PC-3 (cell line): ENCODE results near the gene SAA1. TPM values are rescaled to one million over a fixed set of nuclear protein-coding genes. Genes with fewer than 3 reads are reported as not detected.
A peak's percentile ranks its signal among the peaks of the same experiment; 100 is the strongest.
"Not testable (repeated sequence)": the region's sequence is repeated elsewhere in the genome, so short reads cannot be mapped to it uniquely, and the experiment has no call there.

Experiments
- ATAC-seq: fragments of 200-7000 bp; cut with Tn5 transposase; 2 replicates; pipeline ENCODE4 v1.9.1; 2020; ENCODE audit warnings: mild to moderate bottlenecking, moderate library complexity
- BruUV-seq: library from RNA; stranded (reverse); fragments of 400-500 nt; replicated peaks from 2 replicates; lab custom pipeline; 2021; lab: Mats Ljungman, UMichigan
- CTCF ChIA-PET: fragments of 300-600 bp; sonication (Branson Sonifier 250); formaldehyde crosslinking; loops from one replicate; lab custom pipeline; 2022; ENCODE audit warnings: antibody characterized with exemption; lab: Charles Lee
- POLR2A ChIA-PET: fragments of 300-600 bp; sonication (Branson Sonifier 250); formaldehyde crosslinking; loops from one replicate; lab custom pipeline; 2022; ENCODE audit warnings: antibody characterized with exemption; ENCODE audit not compliant: unreplicated experiment; lab: Charles Lee
- DNase-seq: peaks from one replicate; pipeline ENCODE4 v3.0.0-alpha.2; 2015
- H2AFZ ChIP-seq: fragments of 300-600 bp; sonication (generic); 2 replicates; pipeline ENCODE4 v1.6.0; 2016; ENCODE audit warnings: antibody characterized with exemption, low read length
- H3F3A ChIP-seq: fragments of 300-600 bp; sonication (generic); one replicate; pipeline ENCODE4 v1.6.0; 2017; ENCODE audit warnings: antibody characterized with exemption, low read length, control low read depth, mild to moderate bottlenecking; ENCODE audit not compliant: unreplicated experiment
- H3K27ac ChIP-seq: fragments of 300-600 bp; sonication (generic); 2 replicates; pipeline ENCODE4 v1.5.1; 2016; ENCODE audit warnings: mild to moderate bottlenecking, low read length
- H3K27me3 ChIP-seq: fragments of 300-600 bp; sonication (generic); 2 replicates; pipeline ENCODE4 v1.6.1; 2016; ENCODE audit warnings: low read length, mixed read lengths
- H3K36me3 ChIP-seq: fragments of 300-600 bp; sonication (generic); 2 replicates; pipeline ENCODE4 v1.6.1; 2016; ENCODE audit warnings: low read depth, mixed run types, low read length, mixed read lengths
- H3K4me1 ChIP-seq: fragments of 300-600 bp; sonication (generic); 2 replicates; pipeline ENCODE4 v1.5.1; 2016; ENCODE audit warnings: low read length; ENCODE audit not compliant: insufficient read depth
- H3K4me2 ChIP-seq: fragments of 300-600 bp; sonication (generic); 2 replicates; pipeline ENCODE4 v1.6.0; 2016; ENCODE audit warnings: low read length
- H3K4me3 ChIP-seq: fragments of 300-600 bp; sonication (generic); 2 replicates; pipeline ENCODE4 v1.5.1; 2016; ENCODE audit warnings: mild to moderate bottlenecking, low read length, mixed read lengths
- H3K79me2 ChIP-seq: fragments of 300-600 bp; sonication (generic); 2 replicates; pipeline ENCODE4 v1.6.1; 2017; ENCODE audit warnings: low read length, mixed read lengths
- H3K9ac ChIP-seq: fragments of 300-600 bp; sonication (generic); 2 replicates; pipeline ENCODE4 v1.6.0; 2016; ENCODE audit warnings: mild to moderate bottlenecking, low read length
- H3K9me2 ChIP-seq: fragments of 300-600 bp; sonication (generic); replicated peaks from 2 replicates; pipeline ENCODE4 v1.6.1; 2016; ENCODE audit warnings: mixed run types, low read length, mixed read lengths
- H3K9me3 ChIP-seq: fragments of 300-600 bp; sonication (generic); 2 replicates; pipeline ENCODE4 v1.6.1; 2016; ENCODE audit warnings: low read length, mixed read lengths
- H4K20me1 ChIP-seq: fragments of 300-600 bp; sonication (generic); 2 replicates; pipeline ENCODE4 v1.6.1; 2016; ENCODE audit warnings: low read length, mixed read lengths
- EZH2 ChIP-seq: fragments of 300-600 bp; sonication (generic); IDR thresholded peaks from one replicate; pipeline ENCODE4 v1.6.1; 2017; ENCODE audit warnings: antibody characterized with exemption, mild to moderate bottlenecking, low read length; ENCODE audit not compliant: unreplicated experiment
- EZH2phosphoT487 ChIP-seq: fragments of 300-600 bp; sonication (generic); IDR thresholded peaks from 2 replicates; pipeline ENCODE4 v1.6.1; 2018; ENCODE audit warnings: mild to moderate bottlenecking, antibody characterized with exemption, low read length, borderline replicate concordance
- intact Hi-C: fragments of 100-400 bp; cut with micrococcal nuclease; formaldehyde crosslinking; loops from 2 replicates; pipeline ENCODE4 v1.9.0; 2023
- total RNA-seq: library from RNA; depleted of rRNA; stranded (reverse); fragments of >200 nt; gene quantifications from 2 replicates; pipeline ENCODE4 v1.2.3, GENCODE V29; 2014
- TF ChIP-seq, protein P1 (sequence below): fragments of 300-600 bp; sonication (generic); conservative IDR thresholded peaks from 2 replicates; pipeline ENCODE4 v1.5.1; 2017; ENCODE audit warnings: antibody characterized with exemption, low read depth, mild to moderate bottlenecking, low read length

SAA1 gene
- total RNA-seq, 1 experiment from 2014 or later, result not detected

DNA sequence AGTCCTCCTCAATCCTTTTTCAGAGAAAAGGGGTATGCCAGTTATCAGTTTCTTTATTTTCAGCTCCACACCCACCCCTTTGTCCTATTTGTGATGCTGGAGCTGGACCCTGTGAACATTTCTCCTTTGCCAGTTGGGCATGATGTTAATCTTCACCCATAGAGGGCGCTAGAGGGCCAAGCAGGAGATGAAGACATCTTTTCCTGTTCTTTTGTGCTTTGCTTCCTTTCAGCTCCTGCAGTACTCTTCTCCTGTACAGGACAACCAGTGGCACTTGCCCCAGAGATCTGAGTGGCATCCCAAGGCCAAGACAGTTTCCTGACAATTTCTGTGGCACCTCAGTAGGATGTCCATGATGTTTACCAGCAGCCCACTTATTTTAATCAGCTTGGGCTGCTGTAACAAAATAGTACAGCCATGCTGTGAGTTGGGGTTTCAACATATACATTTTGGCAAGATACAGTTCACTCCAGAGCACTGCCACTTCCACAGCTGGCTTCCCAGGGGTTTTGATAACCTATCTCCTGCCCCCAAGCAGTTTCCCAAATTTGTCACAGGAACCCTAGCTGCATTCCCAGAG is 22.2 kb upstream of the SAA1 start:
- CTCF ChIA-PET, result interaction anchor here (0.6 to 1.4 kb wide), 6 partner anchors 26 to 249 kb away, joined by 3 to 6 read pairs (median 3); partner anchors contain the start of gene HPS5
- H2AFZ ChIP-seq, result no peak overlapping the region; the same call in 1 of the 2 replicates
- H3K4me3 ChIP-seq, result no peak overlapping the region
- H3K9ac ChIP-seq, result no peak overlapping the region
- H3K4me1 ChIP-seq, result no peaks in the 10 kb centered on the region
- ATAC-seq (peak; percentile 74), DNase-seq (peak; percentile 73)
- POLR2A ChIA-PET, result no interaction called here
- no peaks in the 10 kb centered on the region for H4K20me1 ChIP-seq
- H3K79me2 ChIP-seq, result no peaks in the 10 kb centered on the region
- H3K9me2 ChIP-seq, result no peaks in the 10 kb centered on the region
- H3F3A ChIP-seq, result no peaks in the 10 kb centered on the region
- TF ChIP-seq, protein P1, sequence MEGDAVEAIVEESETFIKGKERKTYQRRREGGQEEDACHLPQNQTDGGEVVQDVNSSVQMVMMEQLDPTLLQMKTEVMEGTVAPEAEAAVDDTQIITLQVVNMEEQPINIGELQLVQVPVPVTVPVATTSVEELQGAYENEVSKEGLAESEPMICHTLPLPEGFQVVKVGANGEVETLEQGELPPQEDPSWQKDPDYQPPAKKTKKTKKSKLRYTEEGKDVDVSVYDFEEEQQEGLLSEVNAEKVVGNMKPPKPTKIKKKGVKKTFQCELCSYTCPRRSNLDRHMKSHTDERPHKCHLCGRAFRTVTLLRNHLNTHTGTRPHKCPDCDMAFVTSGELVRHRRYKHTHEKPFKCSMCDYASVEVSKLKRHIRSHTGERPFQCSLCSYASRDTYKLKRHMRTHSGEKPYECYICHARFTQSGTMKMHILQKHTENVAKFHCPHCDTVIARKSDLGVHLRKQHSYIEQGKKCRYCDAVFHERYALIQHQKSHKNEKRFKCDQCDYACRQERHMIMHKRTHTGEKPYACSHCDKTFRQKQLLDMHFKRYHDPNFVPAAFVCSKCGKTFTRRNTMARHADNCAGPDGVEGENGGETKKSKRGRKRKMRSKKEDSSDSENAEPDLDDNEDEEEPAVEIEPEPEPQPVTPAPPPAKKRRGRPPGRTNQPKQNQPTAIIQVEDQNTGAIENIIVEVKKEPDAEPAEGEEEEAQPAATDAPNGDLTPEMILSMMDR, result peak; percentile 86
- TF ChIP-seq EZH2, result no peak
- no peaks in the 10 kb centered on the region for H3K36me3 ChIP-seq
- H3K4me2 ChIP-seq, result no peak overlapping the region
- H3K9me3 ChIP-seq, result no peaks in the 10 kb centered on the region
- intact Hi-C loops, result loop anchor here (10.0 kb wide), 3 partner anchors 81 to 281 kb away; partner anchors contain the start of genes GTF2H1, HPS5 and TSG101
- no TSS peak for BruUV-seq
- no peak overlapping the region for H3K27ac ChIP-seq
- H3K27me3 ChIP-seq, result peaks cover 18% of the 10 kb centered on the region; the same call in 1 of the 2 replicates

DNA sequence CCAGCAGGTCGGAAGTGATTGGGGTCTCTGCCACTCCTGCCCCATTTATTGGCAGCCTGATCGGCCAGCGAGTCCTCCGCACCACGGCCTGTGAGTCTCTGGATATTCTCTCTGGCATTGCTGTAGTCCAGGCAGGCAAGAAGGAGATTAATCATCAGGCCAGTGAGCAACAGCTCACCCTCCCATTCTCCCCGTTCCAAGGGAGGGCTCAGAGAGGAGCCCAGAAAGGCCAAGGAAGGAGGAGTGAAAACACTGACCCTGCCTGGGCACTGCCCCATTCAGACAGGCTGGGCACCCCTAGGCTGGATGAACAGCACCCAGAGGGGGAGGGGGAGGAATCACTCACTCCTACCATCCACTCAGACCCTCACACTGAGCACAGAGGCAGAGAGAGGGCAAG is 20.7 kb upstream of the SAA1 start:
- Histone ChIP-seq H3K4me1 (no peaks in the 10 kb centered on the region), H3K9ac (no peak overlapping the region), H3K4me2 (no peak overlapping the region), H3K36me3 (no peaks in the 10 kb centered on the region), H3K79me2 (no peaks in the 10 kb centered on the region), H4K20me1 (no peaks in the 10 kb centered on the region), H2AFZ (no peak overlapping the region), H3K4me3 (no peak overlapping the region), H3K9me2 (no peaks in the 10 kb centered on the region), H3F3A (no peaks in the 10 kb centered on the region), H3K9me3 (no peaks in the 10 kb centered on the region), H3K27ac (no peak overlapping the region), H3K27me3 (0 out of 2 replicates have a peak, but pooled peaks cover 4% of the 10 kb centered on the region)
- BruUV-seq, result no TSS peak
- ChIA-PET CTCF (no interaction called here), POLR2A (no interaction called here)
- TF ChIP-seq EZH2phosphoT487, result no peak
- DNase-seq, result no peak
- ATAC-seq, result 0 out of 2 replicates have a peak, but pooled peaks have one; percentile 23
- intact Hi-C loops, result loop anchor here (10.0 kb wide), 3 partner anchors 79 to 279 kb away; partner anchors contain the start of genes GTF2H1, HPS5 and TSG101

DNA sequence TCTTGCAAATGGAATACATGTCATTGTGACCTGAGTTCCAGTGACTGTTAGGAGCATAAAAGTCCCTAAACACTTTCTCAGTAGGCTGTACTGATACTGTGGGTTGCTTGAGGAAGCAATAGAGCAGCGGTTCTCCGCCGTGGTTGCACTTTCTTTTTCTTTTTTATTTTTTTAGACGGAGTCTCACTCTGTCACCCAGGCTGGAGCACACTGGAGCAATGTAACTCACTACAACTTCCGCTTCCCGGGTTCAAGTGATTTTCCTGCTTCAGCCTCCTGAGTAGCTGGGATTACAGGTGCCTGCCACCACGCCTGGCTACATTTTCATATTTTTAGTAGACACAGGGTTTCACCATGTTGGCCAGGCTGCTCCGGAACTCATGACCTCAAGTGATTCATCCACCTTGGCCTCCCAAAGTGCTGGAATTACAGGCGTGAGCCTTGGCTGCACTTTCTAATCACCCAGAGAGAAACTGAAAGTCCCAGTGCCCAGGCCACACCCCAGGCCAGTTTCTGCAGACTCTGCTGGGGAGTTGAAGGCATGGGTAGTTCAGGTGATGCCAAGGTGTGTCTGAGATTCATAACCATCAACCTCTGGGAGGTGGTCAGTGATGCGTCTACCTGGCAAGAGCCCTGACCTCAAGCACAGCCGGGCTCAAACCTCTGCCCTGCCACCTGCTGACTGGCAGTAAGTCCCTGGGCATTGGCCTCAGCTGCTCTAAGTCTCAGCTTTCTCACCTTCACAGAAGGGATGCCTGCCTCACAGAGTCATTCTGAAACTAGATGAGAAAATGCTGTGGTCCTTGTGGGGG is 19.5 kb upstream of the SAA1 start:
- DNase-seq, H4K20me1 ChIP-seq, H3K27me3 ChIP-seq, H3K9me2 ChIP-seq, BruUV-seq, H3K79me2 ChIP-seq, H3K36me3 ChIP-seq, H3K4me1 ChIP-seq, H3K4me3 ChIP-seq, H3K27ac ChIP-seq, ATAC-seq, CTCF ChIA-PET, H3K9me3 ChIP-seq, H2AFZ ChIP-seq, POLR2A ChIA-PET, H3F3A ChIP-seq, H3K9ac ChIP-seq, H3K4me2 ChIP-seq: not testable (repeated sequence)
- intact Hi-C loops, result loop anchor here (10.0 kb wide), 3 partner anchors 78 to 278 kb away; partner anchors contain the start of genes GTF2H1, HPS5 and TSG101

DNA sequence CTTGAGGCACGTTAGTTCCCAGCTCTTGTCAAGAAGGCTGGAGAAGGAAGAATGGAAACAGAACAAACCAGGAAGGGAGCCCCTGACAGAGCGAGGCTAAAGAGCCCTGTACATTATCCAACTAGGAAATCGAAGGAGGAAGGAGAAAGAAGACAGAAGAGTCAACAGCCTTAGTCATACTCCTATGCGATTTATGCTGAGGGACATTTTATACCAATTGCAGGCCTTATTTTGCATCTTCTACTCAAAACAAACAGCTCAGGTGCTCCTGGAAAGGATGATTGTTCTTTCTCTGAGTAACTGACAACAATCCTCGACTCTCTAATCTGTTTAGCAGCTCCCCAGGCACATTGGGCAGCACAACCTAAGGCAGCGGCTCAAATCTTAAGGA is 18.9 kb upstream of the SAA1 start:
- ATAC-seq, H3K4me1 ChIP-seq, H3K79me2 ChIP-seq, CTCF ChIA-PET, H3K4me3 ChIP-seq, DNase-seq, H3K36me3 ChIP-seq, H3K9ac ChIP-seq, H3F3A ChIP-seq, H3K4me2 ChIP-seq, H2AFZ ChIP-seq, H3K9me2 ChIP-seq, H3K27me3 ChIP-seq, BruUV-seq, H3K27ac ChIP-seq, H4K20me1 ChIP-seq, H3K9me3 ChIP-seq, POLR2A ChIA-PET: not testable (repeated sequence)
- intact Hi-C loops, result loop anchor here (10.0 kb wide), 3 partner anchors 78 to 278 kb away; partner anchors contain the start of genes GTF2H1, HPS5 and TSG101
